Occipital lobe (tissue), 2 donors: ENCODE measurements around the gene NACC1. TPM values are rescaled to one million over a fixed set of nuclear protein-coding genes. Genes with fewer than 3 reads are reported as not detected.

Experiments
- DNase-seq: peaks from one replicate; lab custom pipeline; 2025; lab: John Stamatoyannopoulos, UW
- total RNA-seq: library from RNA; depleted of rRNA; stranded (reverse); fragments of >200 nt; gene quantifications from one replicate; pipeline ENCODE4 v1.2.3, GENCODE V29; 2014

The NACC1 gene
- total RNA-seq, 1 donor from 2014 or later, result 13.1 TPM

DNA sequence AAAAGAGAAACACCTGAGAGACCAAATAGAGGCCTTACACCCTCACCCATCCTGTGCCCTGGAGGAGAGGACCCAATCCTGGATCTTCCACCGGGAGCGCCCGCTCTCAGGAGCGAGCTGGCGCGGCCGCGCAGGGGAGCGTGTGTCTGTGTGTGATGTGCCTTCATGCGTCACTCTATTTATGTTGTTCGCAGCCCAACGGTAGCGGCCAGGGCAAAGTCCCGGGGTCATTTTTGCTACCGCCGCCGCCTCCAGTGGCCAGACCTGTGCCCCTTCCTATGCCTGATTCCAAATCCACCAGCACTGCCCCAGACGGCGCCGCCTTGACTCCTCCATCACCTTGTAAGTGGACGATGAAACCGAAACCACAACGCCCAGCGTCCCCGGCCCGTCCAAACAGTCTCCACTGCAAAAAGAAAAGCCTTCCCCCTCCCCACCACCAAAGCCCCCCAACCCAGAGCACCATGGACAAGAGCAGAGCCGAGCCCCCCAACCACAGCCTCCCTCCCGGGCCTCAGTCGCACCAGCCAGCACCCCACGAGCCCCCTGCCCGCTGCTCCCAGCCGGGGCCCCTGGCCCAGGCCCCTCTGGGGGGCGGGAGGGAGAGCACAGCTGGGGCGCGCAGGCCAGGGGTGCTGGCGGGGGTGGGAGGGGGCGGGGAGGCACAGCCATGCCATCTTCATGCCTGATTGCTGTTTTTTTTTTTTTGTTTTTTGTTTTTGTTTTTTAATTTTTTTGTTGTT lies 30.1 kb upstream of the NACC1 start:
- no peak for DNase-seq

DNA sequence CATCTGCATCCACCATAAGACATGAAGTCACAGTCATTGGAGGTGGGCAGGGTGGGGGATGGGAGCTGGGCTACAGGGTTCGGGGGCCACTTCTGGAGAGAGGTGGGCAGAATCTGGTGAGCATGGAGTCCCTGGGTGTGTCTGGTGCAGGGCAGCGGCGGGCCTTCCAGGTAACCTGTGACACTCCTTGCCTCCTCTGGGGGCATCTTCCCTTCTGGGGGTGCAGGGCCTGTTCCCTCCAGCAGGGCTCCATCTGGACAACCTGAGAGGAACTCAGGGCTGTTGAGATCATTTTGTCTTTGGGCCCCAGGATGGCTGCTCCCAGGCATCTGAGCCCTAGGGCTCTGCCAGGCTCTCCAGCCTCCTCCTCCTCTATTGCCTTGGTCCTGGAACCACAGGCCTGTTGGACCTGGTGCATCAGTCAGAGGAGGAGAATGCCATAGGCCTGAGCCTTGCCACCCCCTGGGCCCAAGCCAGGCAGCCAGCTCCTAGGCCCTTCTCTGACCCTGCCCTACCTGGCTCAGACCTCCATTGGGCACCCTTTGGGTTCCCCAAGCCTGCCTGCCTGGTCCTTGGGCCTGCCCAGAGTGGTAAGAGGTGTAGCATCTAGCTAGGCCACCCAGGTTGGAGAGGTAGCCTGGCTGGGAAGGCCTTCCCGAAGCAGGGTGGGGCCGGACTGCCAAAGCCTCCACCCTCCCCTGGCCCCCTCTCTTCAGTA lies 28.8 kb upstream of the NACC1 start:
- no peak for DNase-seq

DNA sequence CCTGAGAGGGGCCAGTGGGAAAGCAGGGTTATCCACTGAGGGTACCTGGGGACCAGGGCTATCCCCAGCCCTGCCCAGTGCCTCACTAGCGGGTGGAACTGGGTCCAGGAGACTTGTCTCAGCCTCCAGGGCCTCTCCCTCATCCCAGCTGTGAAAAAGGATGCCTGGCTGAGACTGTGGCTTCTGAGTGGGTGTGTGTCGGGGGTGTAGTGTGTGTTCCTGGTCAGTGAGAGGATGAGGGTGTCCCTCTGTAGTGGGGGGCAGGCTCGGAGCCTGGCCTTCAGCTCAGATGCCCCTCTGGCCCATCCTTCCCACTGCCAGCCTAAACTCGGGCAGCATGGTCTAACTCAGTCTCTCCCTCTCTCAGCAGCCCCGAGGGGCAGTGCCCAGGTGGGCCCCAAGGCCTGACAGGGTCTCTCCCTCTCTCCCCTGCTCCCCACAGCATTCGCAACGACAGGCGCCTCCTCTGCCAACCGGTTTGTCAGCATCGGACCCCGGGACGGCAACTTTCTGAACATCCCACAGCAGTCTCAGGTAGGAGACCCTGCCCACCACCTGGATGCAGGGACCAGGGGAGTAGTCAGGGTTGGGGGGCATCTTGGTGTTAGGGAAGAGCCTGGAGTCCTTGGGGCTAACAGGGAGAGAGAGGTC lies 28.1 kb upstream of the NACC1 start:
- no peak for DNase-seq

DNA sequence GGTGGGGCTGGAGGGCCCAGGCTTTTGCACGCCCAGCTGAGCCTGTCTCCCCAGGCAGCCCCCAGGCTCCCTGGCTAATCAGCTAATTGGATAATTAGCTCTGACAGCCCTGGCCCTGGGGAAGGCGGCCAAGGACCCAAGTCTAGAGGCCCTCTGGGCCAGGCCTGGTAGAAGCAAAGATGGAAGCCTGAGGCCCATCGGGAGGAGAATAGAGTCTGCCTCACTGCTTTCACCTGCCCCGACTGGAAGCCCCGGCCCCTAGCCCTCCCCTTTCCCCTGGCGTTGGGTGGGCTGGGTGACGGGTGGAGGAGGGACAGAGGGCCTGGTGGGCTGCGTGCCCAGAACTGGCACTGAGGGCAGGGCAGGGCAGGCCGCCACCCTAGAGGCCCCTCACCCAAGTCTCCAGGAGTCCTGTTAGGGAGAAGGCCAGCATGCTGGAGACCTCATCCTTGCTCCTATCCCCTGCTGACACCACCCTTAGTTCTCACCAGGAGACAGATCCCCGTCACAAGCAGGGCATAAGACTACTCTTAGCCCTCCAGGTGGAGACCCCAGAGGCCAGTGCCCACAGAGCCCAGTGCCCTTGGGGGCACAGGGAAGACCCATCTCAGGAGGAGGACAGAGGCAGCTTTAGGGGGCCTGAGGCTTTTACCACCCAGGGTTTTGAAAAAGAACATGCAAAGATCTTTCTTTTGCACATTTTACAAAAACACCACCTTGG lies 27.4 kb upstream of the NACC1 start:
- DNase-seq, result no peak

DNA sequence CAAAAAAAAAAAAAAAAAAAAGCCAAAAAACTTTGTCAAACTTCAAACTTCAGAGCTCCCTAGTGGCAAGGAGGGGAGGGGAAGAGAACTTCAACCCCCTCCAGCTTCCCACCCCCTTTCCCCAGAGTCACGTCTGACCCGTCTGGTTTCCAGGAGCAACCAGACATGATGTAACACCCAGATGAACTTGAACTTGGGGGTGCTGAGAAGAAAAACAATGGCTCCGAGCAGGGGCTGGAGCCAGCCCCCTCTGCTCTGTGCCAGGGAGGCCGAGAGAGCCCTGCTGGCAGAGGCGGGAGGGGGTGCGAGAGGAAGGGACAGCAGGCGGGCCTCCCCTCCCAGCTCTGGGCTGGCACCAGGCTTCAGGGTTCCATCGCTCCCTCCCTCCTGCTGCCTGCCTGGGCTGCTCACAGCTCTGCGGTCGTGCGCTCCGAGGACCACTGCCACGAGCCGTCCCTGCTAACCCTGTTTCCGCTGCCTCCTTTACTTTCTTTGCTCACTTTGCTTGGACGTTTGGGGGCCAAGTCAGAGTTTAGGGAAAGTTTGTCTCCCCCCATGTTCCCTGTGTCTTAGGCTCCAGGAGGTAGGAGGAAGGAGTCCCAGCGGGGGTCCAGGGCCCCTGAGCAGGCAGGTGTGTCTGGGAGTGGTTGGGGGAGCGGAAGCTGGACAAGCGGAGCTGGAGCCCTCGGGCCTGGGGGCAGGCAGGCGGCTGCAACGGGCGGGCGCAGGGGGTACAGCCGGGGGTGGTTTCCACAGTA lies 26.5 kb upstream of the NACC1 start:
- DNase-seq, result no peak

DNA sequence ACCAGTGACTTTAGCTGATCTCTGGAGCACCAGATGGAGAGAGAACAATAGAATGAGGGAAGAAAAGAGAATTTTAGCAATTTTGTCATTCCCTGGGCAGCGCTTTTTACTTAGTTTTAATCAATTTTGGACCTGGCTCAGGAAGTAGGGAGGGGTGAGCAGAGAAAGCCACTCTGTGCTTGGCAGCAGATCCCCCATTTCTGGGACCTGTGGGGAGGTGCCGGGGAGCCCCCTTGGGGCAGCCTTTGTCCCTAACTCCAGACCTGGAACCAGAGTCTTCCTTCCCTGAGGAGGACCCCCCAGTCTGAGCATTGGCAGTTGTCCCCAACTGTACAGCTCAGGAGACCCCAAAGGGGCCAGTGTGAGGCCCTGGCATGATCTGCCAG lies 25.9 kb upstream of the NACC1 start:
- DNase-seq, result no peak

DNA sequence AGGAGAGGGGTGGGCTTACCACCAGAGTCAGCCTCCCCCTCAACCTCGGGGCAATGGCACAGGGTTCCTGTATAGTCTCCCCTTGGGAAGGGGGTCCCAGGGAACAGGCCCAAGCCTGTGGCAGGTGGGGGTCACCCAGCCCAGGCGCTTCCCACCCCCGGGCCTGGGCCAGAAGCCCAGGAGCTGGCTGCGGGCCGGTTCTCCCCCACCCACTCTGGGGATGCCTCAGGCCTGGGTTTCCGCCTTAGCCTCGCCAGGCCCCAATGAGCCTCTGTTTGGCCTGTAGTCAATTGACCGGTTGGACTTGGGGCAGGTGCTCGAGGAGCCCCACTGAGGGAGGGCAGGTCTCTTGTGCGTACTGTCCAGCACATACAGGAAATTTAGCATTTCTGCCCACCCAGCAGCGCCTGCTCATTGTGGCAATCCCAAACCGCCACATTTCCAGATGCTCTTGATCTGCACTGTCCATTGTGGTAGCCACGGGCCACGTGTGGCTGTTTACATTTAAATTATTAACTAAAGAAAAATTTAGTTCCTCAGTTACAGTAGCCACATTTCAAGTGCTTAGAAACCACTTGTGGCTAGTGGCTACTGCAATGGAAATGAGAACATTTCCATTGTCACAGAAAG lies 25.3 kb upstream of the NACC1 start:
- no peak for DNase-seq

DNA sequence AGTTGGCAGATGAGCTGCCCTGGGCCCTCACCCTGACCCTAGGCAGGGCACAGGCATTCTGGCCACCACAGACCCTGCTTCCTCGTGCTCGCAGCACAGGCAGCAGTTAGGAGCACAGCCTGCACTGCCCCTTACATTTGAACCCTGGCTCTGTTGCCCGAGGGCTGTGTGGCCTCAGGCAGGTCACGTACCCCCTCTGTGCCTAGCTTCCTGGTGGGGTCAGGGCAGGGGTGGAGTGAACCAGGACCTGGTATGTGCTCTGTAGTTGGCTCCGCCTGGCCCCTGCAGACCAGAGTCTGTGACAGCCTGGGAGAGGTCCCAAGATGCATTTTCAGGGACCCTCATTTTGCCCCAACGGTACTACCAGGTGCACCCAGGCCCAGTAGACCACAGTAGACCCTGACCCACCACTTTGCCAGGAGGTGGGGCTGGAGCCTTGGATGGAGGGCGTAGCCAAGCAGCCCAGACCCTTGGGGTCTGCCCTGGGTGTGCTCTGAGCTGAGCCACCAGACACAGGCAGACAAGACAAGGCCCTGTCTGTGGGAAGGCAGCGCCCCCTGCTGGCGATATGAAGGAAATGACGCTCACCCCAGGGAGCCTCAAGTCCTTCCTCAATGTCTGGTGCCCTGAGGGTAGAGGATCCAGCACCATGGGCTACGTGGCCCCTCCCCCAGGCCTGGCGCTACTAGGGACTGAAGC lies 24.5 kb upstream of the NACC1 start:
- peak; percentile 73 for DNase-seq

DNA sequence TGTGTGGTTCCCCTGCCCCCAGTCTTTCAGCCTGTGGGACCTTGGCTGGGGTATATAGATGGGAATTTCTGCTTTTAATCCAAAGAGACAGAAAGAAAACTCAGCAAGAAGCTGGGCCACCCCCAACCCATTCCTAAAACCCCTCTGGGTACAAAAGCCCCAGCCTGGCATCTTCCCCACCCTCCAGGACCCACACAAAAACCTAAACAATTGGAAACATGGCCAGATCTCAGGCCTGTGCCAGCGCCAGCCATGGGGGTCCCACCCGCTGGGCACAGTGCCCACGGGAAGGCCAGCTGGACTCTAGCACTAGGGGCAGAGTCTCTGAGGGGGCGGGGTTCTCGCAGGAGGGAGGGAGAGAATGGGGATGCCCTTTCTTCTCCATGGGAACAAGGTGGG lies 24.0 kb upstream of the NACC1 start:
- no peak for DNase-seq

DNA sequence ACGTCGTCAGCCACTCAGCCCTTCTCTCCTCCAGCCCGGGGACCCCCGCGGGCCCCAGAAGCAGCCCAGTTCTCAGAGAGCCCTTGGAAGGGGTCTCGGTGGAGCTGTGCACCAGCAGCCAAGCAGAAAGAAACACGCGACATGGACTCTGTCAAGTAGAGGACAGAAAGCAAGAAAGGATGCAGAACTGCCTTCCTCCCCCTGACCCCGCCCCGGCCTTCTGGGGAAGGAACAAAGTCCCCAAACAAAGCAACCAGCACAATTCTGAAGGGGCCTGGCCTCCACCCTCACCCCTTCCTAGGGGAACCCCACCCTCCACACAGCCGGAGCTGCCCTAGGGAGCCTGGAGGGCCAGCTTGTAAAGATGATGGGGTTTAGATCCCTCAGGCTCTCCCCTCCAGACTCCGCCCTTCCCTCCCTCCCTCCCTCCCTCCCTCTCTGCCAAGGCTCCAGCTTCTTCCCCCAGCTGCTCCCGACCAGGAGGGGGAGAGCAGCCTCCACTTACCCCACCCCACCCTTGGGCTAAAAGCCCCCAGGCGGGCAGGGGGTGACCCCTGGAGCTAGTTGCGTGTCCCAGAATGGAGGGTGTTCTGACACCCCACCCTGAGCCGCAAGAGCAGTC lies 23.2 kb upstream of the NACC1 start:
- no peak for DNase-seq

DNA sequence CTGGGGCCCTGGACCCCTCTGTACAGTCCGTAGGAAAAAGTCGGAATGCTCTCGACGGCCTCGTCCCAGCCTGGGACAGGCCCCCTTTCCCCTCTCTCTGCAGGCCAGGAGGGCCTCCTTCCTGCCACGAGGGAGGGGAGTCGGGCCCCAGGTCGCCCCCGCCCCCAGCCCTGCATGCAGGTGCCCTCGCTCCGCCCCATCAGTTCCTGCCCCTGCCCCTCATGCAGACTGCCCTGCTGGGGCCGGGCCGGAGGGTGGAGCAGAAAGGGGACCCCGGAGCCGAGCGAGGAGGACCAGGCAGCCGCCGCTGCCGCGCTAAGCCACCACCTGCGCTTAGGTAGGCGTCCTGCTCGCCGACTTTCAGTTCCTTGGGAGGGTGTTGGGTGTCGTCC lies 22.7 kb upstream of the NACC1 start:
- no peak for DNase-seq

DNA sequence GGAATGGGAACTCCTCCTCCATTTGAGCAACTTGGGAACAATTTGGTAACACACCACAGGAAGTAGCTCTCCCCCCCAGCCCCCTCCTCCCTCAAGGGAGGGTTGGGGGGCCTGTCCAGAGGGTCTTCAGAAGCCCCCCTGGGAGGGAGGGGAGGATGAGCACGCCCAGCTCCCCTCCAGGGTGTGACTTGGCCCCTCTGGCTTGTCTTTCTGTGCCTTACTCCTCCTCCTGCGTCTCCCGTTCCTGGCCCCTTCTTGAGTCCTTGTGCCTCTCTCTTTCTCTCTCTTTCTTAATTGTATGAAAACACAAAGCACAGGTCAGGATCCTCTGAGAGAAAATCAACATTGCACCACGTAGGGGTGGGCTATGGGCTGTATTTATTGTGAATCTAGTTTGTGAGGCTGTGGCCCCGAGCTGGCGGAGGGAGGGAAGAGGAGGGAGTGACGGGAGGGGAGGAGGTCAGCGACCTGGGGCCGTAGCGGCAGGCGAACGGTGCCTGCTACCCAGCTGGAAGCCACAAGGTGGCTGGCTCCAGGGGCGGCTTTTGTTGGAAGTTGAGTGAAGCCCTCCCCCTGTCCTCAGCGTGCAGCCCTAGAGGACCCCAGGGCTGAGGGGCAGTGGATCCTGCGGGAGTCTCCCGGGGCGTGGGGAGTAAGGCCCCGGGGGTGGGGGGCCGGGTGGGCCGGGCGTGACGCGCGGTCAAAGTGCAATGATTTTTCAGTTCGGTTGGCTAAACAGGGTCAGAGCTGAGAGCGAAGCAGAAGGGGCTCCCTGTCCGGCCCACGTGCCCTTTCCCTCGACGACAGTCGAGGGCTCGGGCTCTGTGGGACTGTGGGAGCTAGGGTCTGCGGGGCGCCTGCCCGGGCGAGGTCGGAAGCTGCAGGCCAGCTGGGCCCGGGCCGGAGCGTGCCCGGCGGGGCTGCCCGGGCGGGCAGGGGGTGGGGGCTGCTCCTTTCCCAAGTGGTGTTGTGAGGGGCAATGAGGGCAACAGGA lies 21.8 kb upstream of the NACC1 start:
- no peak for DNase-seq

DNA sequence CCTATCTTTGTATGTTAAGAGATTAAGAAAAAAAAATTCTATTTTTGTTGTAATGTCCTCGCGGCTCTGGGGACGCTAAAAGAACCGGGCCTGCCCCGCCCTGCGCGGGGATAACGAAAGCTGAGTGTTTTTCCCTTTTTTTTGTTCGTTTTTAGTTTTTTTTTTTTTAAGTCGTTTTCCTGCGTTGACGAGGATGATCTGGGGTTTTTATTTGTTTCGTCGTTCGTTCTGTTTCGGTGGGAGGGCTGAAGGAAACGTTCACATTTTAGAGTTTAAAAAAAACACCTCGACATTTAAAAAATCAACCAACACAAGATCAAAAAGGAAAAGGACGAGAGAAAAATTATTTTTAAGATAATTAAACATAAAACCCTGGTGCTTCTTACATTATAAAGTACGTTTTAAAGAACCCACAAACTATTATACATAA lies 21.0 kb upstream of the NACC1 start:
- DNase-seq, result no peak

DNA sequence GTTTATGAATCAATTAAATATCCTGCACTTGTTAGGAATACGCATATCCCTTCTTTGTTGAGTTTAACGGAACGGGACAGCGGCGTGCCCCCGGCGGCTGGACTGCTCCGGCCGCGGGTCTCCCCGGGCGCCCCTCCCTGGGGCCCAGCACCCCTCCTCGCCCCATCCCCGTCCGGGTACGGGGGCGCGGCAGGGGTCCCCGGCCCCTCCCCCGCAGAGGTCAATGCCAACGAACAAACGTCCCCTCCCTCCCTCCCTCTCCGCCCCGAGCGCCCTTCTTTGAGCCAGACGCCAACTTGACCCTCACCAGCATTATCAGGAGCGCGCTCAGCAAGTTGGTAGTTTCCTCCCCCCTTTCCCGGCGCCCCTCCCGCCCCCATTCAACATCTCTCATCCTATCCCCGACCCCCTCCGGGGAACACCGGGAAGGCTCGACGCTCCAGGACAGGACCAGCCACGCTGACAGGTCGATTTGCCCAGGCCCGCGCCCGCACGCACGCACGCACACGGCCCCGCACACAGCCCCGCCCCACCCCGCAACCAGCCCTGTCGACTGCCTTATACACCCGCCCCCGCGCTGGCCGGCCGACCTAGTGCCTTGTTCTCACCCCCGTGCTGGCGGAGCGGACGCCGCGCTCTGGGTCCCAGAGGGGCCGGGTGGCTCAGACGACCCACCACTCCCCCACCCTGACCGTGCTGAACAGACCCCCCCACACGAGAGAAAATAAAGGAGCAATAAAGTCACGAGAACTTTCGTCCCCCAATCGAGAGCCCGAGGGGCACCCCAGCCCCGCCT lies 20.4 kb upstream of the NACC1 start:
- no peak for DNase-seq

DNA sequence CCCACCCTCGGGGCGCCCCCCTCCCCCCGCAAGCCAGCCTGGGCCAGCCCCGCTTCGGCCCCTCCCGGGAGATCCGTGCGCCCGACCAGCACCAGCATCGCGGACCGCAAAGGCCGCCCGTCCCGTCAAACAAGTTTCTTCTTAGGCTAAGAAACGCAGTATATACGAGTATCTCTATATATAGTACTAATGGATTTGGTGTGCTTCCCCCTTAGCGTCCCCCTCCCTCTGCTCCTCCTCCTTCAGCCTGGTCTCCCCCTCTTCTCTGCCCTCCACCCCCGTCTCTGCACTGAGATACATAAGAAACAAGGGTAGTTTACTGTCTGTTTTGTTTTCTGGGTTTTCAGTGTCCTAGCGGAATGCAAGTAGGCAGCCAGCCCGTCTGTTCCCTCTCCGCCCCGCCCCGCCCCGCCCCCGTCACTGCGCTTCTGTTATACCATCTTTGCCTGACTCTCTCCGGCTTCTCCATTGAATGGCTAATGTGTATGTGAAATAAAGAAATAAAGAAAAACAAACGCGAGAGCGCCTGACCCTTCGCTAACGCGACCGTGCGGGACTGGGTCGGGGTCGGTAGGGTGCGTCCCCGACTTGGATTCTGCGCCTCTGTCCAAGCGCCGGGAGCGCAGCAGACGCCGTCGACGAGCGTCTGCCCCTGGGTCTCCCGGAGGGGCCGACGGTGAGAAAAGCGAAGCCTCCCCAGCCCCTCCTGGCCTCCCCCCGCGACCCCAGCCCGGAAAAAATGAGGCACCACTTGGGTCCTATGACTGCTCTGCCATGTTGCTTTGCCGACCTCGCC lies 19.6 kb upstream of the NACC1 start:
- DNase-seq, result peak; percentile 41

DNA sequence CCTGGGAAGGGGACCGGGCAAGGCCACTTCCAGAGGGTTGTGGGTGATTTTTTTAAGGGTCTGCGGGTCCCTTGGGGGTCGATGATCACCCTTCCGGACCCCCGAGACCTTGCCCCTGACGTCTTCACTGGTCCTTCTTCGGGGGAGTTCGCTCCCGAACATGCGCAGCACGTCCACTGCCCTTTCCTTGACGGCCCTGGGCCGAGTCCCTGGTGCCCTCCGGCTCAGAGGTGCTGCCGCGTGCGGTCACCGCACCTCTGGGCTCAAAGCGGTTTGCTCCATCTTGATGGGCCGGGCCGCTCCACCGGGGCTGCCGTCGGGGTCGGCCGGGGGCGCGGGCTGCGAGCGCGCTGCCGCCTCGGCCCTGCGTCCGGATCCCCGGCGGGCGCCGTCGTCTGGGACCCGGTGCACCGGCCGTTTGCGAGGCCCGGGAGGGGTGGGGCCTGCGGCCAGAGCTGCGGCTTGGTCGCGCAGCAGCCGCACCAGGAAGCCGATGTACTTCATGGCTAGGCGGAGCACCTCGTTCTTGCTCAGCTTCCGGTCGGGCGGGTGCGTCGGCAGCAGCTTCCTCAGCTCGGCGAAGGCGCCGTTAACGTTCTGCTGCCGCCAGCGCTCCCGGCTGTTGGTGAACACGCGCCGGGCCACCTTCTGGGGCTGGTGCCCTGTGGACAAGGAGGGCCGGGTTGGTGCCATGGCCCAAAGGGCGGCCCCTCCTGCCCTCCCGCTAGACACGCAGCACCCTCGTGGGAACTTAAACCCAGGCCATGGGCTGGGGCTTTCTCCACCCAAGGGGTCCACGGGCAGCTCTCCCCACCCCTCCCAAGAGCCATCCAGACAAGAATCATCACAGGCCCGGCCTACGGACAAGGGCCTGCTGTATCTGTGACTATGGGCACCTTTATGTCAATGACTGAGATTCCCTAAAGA lies 18.7 kb upstream of the NACC1 start:
- DNase-seq, result no peak
